WTC11 (cell line): ENCODE data around the gene MIPEP. TPM values are rescaled to one million over a fixed set of nuclear protein-coding genes. Genes with fewer than 3 reads are reported as not detected.

Source experiments
- ATAC-seq: fragments of 200-7000 bp; cut with Tn5 transposase; 2 replicates; pipeline ENCODE4 v1.10.0; 2021; ENCODE audit warnings: mild to moderate bottlenecking, moderate library complexity
- CTCF ChIA-PET: fragments of 300-600 bp; sonication (Branson Sonifier 250); formaldehyde crosslinking; loops from one replicate; lab custom pipeline; 2021; ENCODE audit warnings: antibody characterized with exemption; lab: Charles Lee
- POLR2A ChIA-PET: fragments of 350-600 bp; sonication (Branson Sonifier 250); formaldehyde crosslinking; loops from one replicate; lab custom pipeline; 2021; ENCODE audit warnings: antibody characterized with exemption; lab: Charles Lee
- DNase-seq: peaks from one replicate; pipeline ENCODE4 v3.0.0; 2021; ENCODE audit warnings: low spot score
- H3K27ac Mint-ChIP-seq: 2 replicates; pipeline ENCODE4 v1.8.0; 2021; ENCODE audit warnings: mixed read lengths
- H3K27me3 Mint-ChIP-seq: 2 replicates; pipeline ENCODE4 v1.8.0; 2021; ENCODE audit warnings: low read depth, mild to moderate bottlenecking, moderate library complexity, mixed read lengths
- H3K36me3 Mint-ChIP-seq: 2 replicates; pipeline ENCODE4 v1.8.0; 2021; ENCODE audit warnings: mixed read lengths
- H3K4me1 Mint-ChIP-seq: 2 replicates; pipeline ENCODE4 v1.8.0; 2022; ENCODE audit warnings: mixed read lengths
- H3K4me3 Mint-ChIP-seq: 2 replicates; pipeline ENCODE4 v1.8.0; 2021; ENCODE audit warnings: mild to moderate bottlenecking, moderate library complexity, mixed read lengths
- H3K9me3 Mint-ChIP-seq: 2 replicates; pipeline ENCODE4 v1.8.0; 2021; ENCODE audit warnings: mixed read lengths
- E2F1 ChIP-seq: sonication (generic); formaldehyde crosslinking; IDR thresholded peaks from 2 replicates; pipeline ENCODE4 v1.8.0; 2022; ENCODE audit warnings: mild to moderate bottlenecking, missing genetic modification reagents
- E2F5 ChIP-seq: sonication (generic); formaldehyde crosslinking; IDR thresholded peaks from 2 replicates; pipeline ENCODE4 v1.8.1; 2022; ENCODE audit warnings: mild to moderate bottlenecking, moderate library complexity, missing genetic modification reagents
- FOXP1 ChIP-seq: sonication (generic); formaldehyde crosslinking; IDR thresholded peaks from 2 replicates; pipeline ENCODE4 v1.8.0; 2022; ENCODE audit warnings: missing genetic modification reagents, mild to moderate bottlenecking, moderate library complexity, borderline replicate concordance
- IRF2 ChIP-seq: sonication (generic); formaldehyde crosslinking; IDR thresholded peaks from 2 replicates; pipeline ENCODE4 v1.8.0; 2022; ENCODE audit warnings: low read depth, missing genetic modification reagents, borderline replicate concordance
- JAZF1 ChIP-seq: fragments of 250-450 bp; sonication (Bioruptor Pico); IDR thresholded peaks from 2 replicates; pipeline ENCODE4 v1.9.0; 2021; ENCODE audit warnings: moderate library complexity, mild to moderate bottlenecking, inconsistent platforms
- TEAD4 ChIP-seq: sonication (generic); formaldehyde crosslinking; IDR thresholded peaks from 2 replicates; pipeline ENCODE4 v1.8.0; 2022; ENCODE audit warnings: mild to moderate bottlenecking, missing genetic modification reagents
- ZBTB21 ChIP-seq: sonication (generic); formaldehyde crosslinking; IDR thresholded peaks from 2 replicates; pipeline ENCODE4 v1.8.1; 2023; ENCODE audit warnings: mild to moderate bottlenecking, missing genetic modification reagents, borderline replicate concordance
- ZNF121 ChIP-seq: sonication (generic); formaldehyde crosslinking; IDR thresholded peaks from 2 replicates; pipeline ENCODE4 v1.8.0; 2023; ENCODE audit warnings: missing genetic modification reagents
- ZNF512 ChIP-seq: sonication (generic); formaldehyde crosslinking; IDR thresholded peaks from 2 replicates; pipeline ENCODE4 v1.8.1; 2022; ENCODE audit warnings: missing genetic modification reagents, borderline replicate concordance
- total RNA-seq: library from RNA; stranded (reverse); gene quantifications from 3 replicates; pipeline ENCODE4 v1.2.3, GENCODE V29; 2021
- TF ChIP-seq, protein P1 (sequence below): fragments of 250-450 bp; sonication (Bioruptor Pico); conservative IDR thresholded peaks from 2 replicates; pipeline ENCODE4 v1.9.0; 2021; ENCODE audit warnings: mild to moderate bottlenecking
- TF ChIP-seq, protein P2 (sequence below): sonication (generic); formaldehyde crosslinking; IDR thresholded peaks from 2 replicates; pipeline ENCODE4 v1.8.0; 2023; ENCODE audit warnings: missing genetic modification reagents, mild to moderate bottlenecking, borderline replicate concordance

The MIPEP gene
- total RNA-seq, 1 experiment from 2014 or later = 30.5 TPM

GRCh38 chr13:23739596-23739995 lies 149.6 kb downstream of the MIPEP start (continued):
- TF ChIP-seq E2F1 (CRISPR knock-in tag) (no peak), FOXP1 (CRISPR knock-in tag) (no peak), E2F5 (CRISPR knock-in tag) (no peak), IRF2 (CRISPR knock-in tag) (no peak), ZBTB21 (CRISPR knock-in tag) (no peak), ZNF121 (CRISPR knock-in tag) (no peak)
- TF ChIP-seq, protein P1, sequence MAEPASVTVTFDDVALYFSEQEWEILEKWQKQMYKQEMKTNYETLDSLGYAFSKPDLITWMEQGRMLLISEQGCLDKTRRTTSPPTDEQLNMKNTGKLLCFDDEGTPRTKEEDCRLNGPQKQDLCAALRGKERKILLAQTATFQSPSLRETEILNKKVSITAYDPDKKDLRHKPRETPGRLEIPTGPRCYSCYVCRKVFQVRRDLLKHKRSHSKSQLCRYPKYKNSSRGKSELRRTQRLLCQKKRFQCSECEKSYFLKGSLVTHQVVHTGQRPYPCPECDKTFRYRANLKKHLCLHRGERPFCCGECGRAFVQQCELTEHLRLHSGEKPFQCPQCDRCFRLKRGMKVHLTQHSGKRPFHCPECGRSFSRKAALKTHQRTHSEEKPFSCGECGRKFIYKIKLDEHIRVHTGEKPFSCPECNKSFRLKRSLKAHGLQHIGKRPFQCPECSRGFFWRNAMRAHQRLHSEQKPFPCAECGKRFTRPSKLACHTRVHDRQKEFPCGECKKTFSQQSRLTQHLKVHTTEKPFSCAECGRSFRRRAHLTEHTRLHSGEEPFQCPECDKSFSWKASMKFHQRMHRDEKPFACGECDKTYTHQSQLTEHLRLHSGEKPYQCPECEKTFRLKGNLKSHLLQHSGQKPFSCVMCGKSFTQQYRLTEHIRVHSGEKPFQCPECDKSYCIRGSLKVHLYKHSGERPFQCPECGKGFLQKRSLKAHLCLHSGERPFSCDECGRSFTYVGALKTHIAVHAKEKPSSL (CRISPR knock-in tag) = no peak
- TF ChIP-seq, all 79 proteins: peak for 0

GRCh38 chr13:23736541-23736940 lies 152.7 kb downstream of the MIPEP start:
- TF ChIP-seq ZNF512 (CRISPR knock-in tag) = no peak
- TF ChIP-seq, all 79 proteins: peak for 0
- no peak for ATAC-seq
- Mint-ChIP-seq H3K36me3 (0 out of 2 replicates have a peak, but pooled peaks cover 3% of the 10 kb centered on the region), H3K4me1 (peaks cover 13% of the 10 kb centered on the region), H3K27me3 (no peaks in the 10 kb centered on the region), H3K9me3 (peaks cover 8% of the 10 kb centered on the region), H3K27ac (no peak overlapping the region), H3K4me3 (no peak overlapping the region)
- CTCF ChIA-PET = interaction anchor here (1.1 kb wide), 1 partner anchor 67 kb away, joined by 3 read pairs; no protein-coding TSS in a partner anchor
- no peak for DNase-seq
- POLR2A ChIA-PET = no interaction called here

DNA sequence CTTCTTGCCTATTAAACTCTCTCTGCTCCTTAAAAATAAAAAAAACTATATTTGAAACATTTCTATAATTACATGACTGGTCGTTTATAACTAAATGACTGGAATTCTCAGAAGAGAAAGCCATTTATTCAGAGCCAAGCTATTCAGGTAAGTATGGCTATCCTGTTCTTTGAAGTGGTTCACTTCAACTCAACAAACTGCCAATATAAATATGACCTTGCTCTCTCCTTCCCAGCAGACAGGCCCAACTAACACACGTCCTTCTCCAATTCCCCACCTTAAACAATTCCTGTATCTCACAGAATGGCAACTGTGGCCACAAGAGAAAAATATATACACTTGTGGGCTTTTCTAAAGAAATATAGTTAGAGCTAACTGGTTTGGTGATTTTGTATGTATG lies 153.9 kb downstream of the MIPEP start:
- no peak for DNase-seq
- peaks cover 13% of the 10 kb centered on the region for H3K4me1 Mint-ChIP-seq
- no peak overlapping the region for H3K27ac Mint-ChIP-seq
- POLR2A ChIA-PET = no interaction called here
- no peak for TF ChIP-seq TEAD4 (CRISPR knock-in tag)
- TF ChIP-seq JAZF1 = no peak
- TF ChIP-seq, protein P2, sequence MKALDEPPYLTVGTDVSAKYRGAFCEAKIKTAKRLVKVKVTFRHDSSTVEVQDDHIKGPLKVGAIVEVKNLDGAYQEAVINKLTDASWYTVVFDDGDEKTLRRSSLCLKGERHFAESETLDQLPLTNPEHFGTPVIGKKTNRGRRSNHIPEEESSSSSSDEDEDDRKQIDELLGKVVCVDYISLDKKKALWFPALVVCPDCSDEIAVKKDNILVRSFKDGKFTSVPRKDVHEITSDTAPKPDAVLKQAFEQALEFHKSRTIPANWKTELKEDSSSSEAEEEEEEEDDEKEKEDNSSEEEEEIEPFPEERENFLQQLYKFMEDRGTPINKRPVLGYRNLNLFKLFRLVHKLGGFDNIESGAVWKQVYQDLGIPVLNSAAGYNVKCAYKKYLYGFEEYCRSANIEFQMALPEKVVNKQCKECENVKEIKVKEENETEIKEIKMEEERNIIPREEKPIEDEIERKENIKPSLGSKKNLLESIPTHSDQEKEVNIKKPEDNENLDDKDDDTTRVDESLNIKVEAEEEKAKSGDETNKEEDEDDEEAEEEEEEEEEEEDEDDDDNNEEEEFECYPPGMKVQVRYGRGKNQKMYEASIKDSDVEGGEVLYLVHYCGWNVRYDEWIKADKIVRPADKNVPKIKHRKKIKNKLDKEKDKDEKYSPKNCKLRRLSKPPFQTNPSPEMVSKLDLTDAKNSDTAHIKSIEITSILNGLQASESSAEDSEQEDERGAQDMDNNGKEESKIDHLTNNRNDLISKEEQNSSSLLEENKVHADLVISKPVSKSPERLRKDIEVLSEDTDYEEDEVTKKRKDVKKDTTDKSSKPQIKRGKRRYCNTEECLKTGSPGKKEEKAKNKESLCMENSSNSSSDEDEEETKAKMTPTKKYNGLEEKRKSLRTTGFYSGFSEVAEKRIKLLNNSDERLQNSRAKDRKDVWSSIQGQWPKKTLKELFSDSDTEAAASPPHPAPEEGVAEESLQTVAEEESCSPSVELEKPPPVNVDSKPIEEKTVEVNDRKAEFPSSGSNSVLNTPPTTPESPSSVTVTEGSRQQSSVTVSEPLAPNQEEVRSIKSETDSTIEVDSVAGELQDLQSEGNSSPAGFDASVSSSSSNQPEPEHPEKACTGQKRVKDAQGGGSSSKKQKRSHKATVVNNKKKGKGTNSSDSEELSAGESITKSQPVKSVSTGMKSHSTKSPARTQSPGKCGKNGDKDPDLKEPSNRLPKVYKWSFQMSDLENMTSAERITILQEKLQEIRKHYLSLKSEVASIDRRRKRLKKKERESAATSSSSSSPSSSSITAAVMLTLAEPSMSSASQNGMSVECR (CRISPR knock-in tag) = no peak
- H3K36me3 Mint-ChIP-seq = no peaks in the 10 kb centered on the region
- H3K27me3 Mint-ChIP-seq = no peaks in the 10 kb centered on the region
- no peak for ATAC-seq
- CTCF ChIA-PET = interaction anchor here (1.1 kb wide), 1 partner anchor 66 kb away, joined by 3 read pairs; no protein-coding TSS in a partner anchor
- peaks cover 8% of the 10 kb centered on the region for H3K9me3 Mint-ChIP-seq
- no peak overlapping the region for H3K4me3 Mint-ChIP-seq
